ENCODE data around the gene UBA5.

DNA sequence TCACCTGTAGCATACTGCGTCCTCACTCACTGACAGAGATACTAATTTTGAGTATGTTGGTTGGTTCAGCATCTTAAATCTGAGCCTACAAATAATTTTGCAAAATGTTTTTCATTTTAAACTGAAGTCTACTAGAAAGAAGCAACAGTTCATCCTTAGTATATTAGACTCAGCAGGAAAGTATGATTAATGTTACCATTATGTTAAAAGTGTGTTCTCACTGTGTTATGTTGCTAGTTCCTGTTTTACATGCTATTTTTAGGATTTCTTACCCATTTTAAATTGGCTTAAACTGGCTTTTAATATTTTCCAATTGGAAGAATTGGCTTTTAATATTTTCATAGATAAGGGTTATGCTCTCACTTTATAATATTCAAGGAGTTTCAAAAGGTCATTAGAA lies 37.4 kb upstream of the UBA5 start:
- TF ChIP-seq, protein P1, sequence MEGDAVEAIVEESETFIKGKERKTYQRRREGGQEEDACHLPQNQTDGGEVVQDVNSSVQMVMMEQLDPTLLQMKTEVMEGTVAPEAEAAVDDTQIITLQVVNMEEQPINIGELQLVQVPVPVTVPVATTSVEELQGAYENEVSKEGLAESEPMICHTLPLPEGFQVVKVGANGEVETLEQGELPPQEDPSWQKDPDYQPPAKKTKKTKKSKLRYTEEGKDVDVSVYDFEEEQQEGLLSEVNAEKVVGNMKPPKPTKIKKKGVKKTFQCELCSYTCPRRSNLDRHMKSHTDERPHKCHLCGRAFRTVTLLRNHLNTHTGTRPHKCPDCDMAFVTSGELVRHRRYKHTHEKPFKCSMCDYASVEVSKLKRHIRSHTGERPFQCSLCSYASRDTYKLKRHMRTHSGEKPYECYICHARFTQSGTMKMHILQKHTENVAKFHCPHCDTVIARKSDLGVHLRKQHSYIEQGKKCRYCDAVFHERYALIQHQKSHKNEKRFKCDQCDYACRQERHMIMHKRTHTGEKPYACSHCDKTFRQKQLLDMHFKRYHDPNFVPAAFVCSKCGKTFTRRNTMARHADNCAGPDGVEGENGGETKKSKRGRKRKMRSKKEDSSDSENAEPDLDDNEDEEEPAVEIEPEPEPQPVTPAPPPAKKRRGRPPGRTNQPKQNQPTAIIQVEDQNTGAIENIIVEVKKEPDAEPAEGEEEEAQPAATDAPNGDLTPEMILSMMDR (IDR thresholded peaks at IDR 0.05): no peak
- TF ChIP-seq POLR2AphosphoS5 (IDR thresholded peaks at IDR 0.05) (no peak), POLR2A (IDR thresholded peaks at IDR 0.05) (no peak), EP300 (IDR thresholded peaks at IDR 0.05) (no peak)

Data from sigmoid colon (tissue), 4 donors.